Measurements from ENCODE around the gene TMED9.

GRCh38 chr5:177553671-177554429 is 38.2 kb upstream of the TMED9 start:
- TF ChIP-seq POLR2A (IDR thresholded peaks at IDR 0.05; ENCODE audit: low read length) (no peak), GATA1 (IDR thresholded peaks at IDR 0.05; ENCODE audit: low read depth, low read length) (no peak)

Measured in erythroblast (primary cell).